PFSK-1 (cell line): ENCODE results near the gene RGS19. TPM values are rescaled to one million over a fixed set of nuclear protein-coding genes. Genes with fewer than 3 reads are reported as not detected.

Experiments
- FOXP2 ChIP-seq: optimal IDR thresholded peaks from 2 replicates; pipeline ENCODE3; 2011; ENCODE audit warnings: borderline replicate concordance, control low read depth, inconsistent platforms; ENCODE audit not compliant: insufficient read depth; ENCODE audit errors: extremely low read length, extremely low read depth
- POLR2AphosphoS5 ChIP-seq: IDR thresholded peaks from 2 replicates; pipeline ENCODE4 v1.6.1; 2012; ENCODE audit warnings: low read depth, mild to moderate bottlenecking, control low read depth, low read length, moderate library complexity
- SIN3A ChIP-seq: IDR thresholded peaks from 2 replicates; pipeline ENCODE4 v1.6.1; 2012; ENCODE audit warnings: mild to moderate bottlenecking, low read length, moderate library complexity, borderline replicate concordance; ENCODE audit not compliant: insufficient read depth
- TAF1 ChIP-seq: IDR thresholded peaks from 2 replicates; pipeline ENCODE4 v1.6.1; 2012; ENCODE audit warnings: low read length, control low read depth, borderline replicate concordance; ENCODE audit not compliant: insufficient read depth
- polyA plus RNA-seq: library from polyadenylated mRNA; unstranded; fragments of >200 nt; gene quantifications from one replicate; pipeline ENCODE4 v1.2.1, GENCODE V29; 2012; ENCODE audit warnings: low read depth, missing spikeins; ENCODE audit not compliant: insufficient read length
- TF ChIP-seq, protein P1 (sequence below), 2 experiments: IDR thresholded peaks; 2 replicates each; pipeline versions ENCODE4 v1.6.1 to v1.8.0; 2011 to 2012; ENCODE audit warnings: low read depth in 2 of 2, low read length in 2 of 2, control low read depth in 1 of 2, inconsistent platforms in 1 of 2, mild to moderate bottlenecking in 1 of 2, moderate library complexity in 1 of 2; ENCODE audit not compliant: insufficient read depth in 1 of 2

Gene RGS19, protein sequence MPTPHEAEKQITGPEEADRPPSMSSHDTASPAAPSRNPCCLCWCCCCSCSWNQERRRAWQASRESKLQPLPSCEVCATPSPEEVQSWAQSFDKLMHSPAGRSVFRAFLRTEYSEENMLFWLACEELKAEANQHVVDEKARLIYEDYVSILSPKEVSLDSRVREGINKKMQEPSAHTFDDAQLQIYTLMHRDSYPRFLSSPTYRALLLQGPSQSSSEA
- polyA plus RNA-seq: 29.2 TPM

DNA sequence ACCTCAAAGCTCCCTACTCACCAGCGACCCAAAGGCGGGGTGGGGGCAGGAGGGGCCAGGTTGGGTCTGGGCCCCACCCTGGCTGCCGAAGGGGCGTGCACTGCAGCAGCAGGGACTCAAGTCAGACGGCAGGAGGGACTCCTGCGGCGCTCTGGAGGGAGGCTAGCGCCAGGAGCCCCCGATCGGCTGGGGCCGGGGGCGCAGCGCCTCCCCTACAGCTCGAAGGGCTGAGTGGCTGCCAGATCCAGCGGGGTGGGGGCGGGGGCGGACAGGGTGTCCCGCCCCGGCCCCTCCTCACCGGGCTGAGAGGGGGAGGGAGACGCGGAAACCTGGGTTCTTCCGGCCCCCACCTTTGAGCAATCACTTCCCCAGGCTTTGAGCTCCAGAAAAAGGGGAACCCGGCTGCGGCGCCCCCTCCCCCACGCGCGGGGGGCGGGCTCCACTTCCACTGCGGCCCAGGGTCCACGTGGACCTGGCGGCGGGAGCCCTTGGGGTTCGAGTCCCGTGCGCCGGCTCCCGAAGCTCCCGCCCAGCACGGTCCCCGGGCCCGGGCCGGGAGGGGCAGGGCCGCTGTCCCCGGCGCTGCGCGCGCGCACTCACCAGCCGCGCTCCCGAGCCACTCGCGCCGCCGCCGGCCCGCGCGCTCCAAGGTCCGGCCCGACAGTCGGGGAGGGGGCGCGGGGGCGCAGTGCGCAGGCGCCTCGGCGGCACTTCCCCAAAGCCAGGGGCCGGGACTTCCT is at the start of gene RGS19:
TSS of gene RGS19 (minus strand) at position 246 of the 740 bp plus-strand sequence. CDS start 2,632 bp downstream, outside the sequence.
- TF ChIP-seq POLR2AphosphoS5: no peak
- no peak for TF ChIP-seq TAF1
- no peak for TF ChIP-seq SIN3A
- TF ChIP-seq FOXP2: no peak
- TF ChIP-seq, protein P1, sequence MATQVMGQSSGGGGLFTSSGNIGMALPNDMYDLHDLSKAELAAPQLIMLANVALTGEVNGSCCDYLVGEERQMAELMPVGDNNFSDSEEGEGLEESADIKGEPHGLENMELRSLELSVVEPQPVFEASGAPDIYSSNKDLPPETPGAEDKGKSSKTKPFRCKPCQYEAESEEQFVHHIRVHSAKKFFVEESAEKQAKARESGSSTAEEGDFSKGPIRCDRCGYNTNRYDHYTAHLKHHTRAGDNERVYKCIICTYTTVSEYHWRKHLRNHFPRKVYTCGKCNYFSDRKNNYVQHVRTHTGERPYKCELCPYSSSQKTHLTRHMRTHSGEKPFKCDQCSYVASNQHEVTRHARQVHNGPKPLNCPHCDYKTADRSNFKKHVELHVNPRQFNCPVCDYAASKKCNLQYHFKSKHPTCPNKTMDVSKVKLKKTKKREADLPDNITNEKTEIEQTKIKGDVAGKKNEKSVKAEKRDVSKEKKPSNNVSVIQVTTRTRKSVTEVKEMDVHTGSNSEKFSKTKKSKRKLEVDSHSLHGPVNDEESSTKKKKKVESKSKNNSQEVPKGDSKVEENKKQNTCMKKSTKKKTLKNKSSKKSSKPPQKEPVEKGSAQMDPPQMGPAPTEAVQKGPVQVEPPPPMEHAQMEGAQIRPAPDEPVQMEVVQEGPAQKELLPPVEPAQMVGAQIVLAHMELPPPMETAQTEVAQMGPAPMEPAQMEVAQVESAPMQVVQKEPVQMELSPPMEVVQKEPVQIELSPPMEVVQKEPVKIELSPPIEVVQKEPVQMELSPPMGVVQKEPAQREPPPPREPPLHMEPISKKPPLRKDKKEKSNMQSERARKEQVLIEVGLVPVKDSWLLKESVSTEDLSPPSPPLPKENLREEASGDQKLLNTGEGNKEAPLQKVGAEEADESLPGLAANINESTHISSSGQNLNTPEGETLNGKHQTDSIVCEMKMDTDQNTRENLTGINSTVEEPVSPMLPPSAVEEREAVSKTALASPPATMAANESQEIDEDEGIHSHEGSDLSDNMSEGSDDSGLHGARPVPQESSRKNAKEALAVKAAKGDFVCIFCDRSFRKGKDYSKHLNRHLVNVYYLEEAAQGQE (IDR thresholded peaks at IDR 0.05; ENCODE audit: insufficient read depth in 1 of 2, low read depth in 2 of 2, low read length in 2 of 2): no peak

DNA sequence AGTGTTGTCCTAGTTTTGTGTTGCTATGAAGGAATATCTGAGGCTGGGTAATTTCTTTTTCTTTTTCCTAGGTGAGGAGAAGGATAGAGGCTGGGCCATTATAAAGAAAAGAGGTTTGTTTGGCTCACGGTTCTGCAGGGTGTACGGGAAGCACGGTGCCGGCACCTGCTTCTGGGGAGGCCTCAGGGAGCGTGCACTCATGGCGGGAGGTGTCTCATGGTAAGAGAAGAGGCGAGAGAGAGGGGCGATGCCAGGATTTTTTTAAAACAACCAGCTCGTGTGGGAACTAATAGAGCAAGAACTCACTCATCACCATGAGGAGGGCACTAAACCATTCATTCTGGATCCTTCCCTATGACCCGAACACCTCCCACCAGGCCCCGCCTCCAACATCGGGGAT is 42.3 kb upstream of the RGS19 start:
- TF ChIP-seq TAF1 (no peak), FOXP2 (no peak), SIN3A (no peak), POLR2AphosphoS5 (no peak)
- TF ChIP-seq, protein P1 (IDR thresholded peaks at IDR 0.05; ENCODE audit: insufficient read depth in 1 of 2, low read depth in 2 of 2, low read length in 2 of 2): no peak

DNA sequence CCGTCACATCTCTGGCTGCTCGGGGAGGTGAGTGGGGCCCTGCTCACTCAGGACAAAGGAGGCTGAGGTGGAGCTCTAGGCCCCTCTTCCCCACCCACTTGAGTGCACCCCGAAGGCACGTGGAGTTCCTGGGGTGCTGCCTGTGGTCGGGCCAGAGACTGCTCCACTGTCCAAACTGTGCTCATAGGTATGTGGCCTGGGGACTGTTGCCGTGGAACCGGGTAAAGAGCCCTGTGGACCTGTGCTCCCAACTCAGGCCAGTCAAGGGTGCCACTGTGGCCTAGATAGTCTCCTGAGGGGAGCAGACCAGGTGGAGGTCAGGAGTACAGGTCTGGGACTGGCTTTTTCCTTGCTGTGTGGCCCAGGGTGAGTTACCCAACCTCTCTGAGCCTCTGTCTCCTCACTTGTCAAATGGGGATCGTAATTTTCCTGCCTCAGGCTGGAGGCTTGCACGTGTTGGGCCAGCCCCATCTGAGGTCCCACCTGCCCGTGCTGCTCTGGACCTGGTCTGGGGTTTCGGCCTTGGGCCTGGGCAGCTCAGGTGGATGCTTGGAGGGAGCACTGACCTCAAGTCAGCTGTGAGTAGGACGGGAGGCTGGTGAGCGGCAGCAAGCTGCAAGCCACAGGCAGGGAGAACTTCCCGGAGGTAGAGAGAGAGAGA is 40.5 kb upstream of the RGS19 start:
- no peak for TF ChIP-seq TAF1
- no peak for TF ChIP-seq POLR2AphosphoS5
- no peak for TF ChIP-seq FOXP2
- TF ChIP-seq, protein P1 (IDR thresholded peaks at IDR 0.05; ENCODE audit: insufficient read depth in 1 of 2, low read depth in 2 of 2, low read length in 2 of 2): no peak
- no peak for TF ChIP-seq SIN3A

DNA sequence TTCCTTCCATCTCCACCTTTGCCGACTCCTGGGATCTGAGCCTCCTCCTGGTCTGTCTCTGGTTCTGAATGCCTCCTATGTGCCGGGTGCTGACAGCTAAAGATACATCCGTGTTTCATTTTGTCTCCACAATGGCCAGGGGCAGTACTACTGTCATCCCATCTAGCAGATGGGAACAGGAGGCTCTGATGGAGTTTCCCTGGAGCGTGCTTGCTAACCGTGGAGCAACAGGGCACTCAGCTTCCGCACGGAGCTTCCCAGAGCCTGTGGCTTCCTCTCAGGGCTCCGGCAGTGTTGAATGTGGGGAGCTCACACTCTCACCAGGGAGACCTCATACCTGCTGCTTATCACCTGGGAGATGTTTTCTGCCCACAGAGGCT is 40.0 kb upstream of the RGS19 start:
- no peak for TF ChIP-seq SIN3A
- TF ChIP-seq, protein P1 (IDR thresholded peaks at IDR 0.05; ENCODE audit: insufficient read depth in 1 of 2, low read depth in 2 of 2, low read length in 2 of 2): no peak
- no peak for TF ChIP-seq TAF1
- no peak for TF ChIP-seq FOXP2
- TF ChIP-seq POLR2AphosphoS5: no peak
